IPS-15b (cell line): Measurements from ENCODE around the gene MMEL1.
"Not testable (repeated sequence)": the region's sequence is repeated elsewhere in the genome, so short reads cannot be mapped to it uniquely, and the experiment has no call there.

Source experiments
- H3K27me3 ChIP-seq: one replicate; pipeline ENCODE4 v1.6.1; 2013; ENCODE audit warnings: low read length; ENCODE audit not compliant: control insufficient read depth, insufficient read depth
- H3K36me3 ChIP-seq: one replicate; pipeline ENCODE4 v1.6.1; 2013; ENCODE audit warnings: low read length; ENCODE audit not compliant: control insufficient read depth, insufficient read depth
- H3K4me1 ChIP-seq: one replicate; pipeline ENCODE4 v1.6.1; 2013; ENCODE audit warnings: mild to moderate bottlenecking, low read length; ENCODE audit not compliant: control insufficient read depth, insufficient read depth
- H3K4me3 ChIP-seq: one replicate; pipeline ENCODE4 v1.5.1; 2013; ENCODE audit warnings: low read depth, low read length
- H3K9ac ChIP-seq: one replicate; pipeline ENCODE4 v1.6.1; 2013; ENCODE audit warnings: low read depth, mild to moderate bottlenecking, low read length
- H3K9me3 ChIP-seq: one replicate; pipeline ENCODE4 v1.6.1; 2013; ENCODE audit warnings: mild to moderate bottlenecking, low read length; ENCODE audit not compliant: control insufficient read depth, insufficient read depth

MMEL1 gene

GRCh38 chr1:2559509-2560298, 73.1 kb downstream of the MMEL1 start:
- Histone ChIP-seq H3K9ac (no peak overlapping the region), H3K27me3 (no peaks in the 10 kb centered on the region), H3K36me3 (no peaks in the 10 kb centered on the region), H3K4me1 (no peaks in the 10 kb centered on the region), H3K9me3 (no peaks in the 10 kb centered on the region), H3K4me3 (no peak overlapping the region)

GRCh38 chr1:2558861-2559260, 74.0 kb downstream of the MMEL1 start:
- H3K9me3 ChIP-seq: no peaks in the 10 kb centered on the region
- H3K4me1 ChIP-seq: no peaks in the 10 kb centered on the region
- H3K36me3 ChIP-seq: no peaks in the 10 kb centered on the region
- no peaks in the 10 kb centered on the region for H3K27me3 ChIP-seq
- no peak overlapping the region for H3K4me3 ChIP-seq
- no peak overlapping the region for H3K9ac ChIP-seq

DNA sequence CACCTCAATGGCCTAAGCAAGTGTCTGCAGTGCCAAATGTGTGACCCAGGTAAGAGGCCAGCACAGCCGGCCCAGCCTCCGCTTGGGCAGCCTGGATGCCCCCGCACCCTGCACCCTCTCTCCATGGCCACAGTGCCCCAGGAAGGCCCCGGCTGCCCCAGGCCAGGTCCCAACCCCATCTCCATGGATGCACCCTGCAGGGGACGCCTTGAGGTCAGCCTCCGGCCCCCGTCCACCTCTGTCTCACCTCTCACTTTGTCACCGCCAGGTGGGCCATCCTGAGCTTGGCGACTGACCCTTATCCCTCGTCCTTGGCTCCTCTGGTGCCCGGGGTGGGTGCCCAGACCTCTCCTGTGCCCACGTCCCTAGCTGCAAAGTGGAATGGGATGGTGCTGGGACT, 74.4 kb downstream of the MMEL1 start:
- Histone ChIP-seq H3K27me3 (no peaks in the 10 kb centered on the region), H3K4me3 (no peak overlapping the region), H3K4me1 (no peaks in the 10 kb centered on the region), H3K9me3 (no peaks in the 10 kb centered on the region), H3K9ac (no peak overlapping the region), H3K36me3 (no peaks in the 10 kb centered on the region)

GRCh38 chr1:2557482-2558400, 75.1 kb downstream of the MMEL1 start:
- H3K9me3 ChIP-seq: no peaks in the 10 kb centered on the region
- H3K4me1 ChIP-seq: no peaks in the 10 kb centered on the region
- H3K9ac ChIP-seq: no peak overlapping the region
- H3K27me3 ChIP-seq: no peaks in the 10 kb centered on the region
- no peaks in the 10 kb centered on the region for H3K36me3 ChIP-seq
- no peak overlapping the region for H3K4me3 ChIP-seq

GRCh38 chr1:2556678-2557481, 75.9 kb downstream of the MMEL1 start:
- Histone ChIP-seq H3K4me3 (no peak overlapping the region), H3K4me1 (no peaks in the 10 kb centered on the region), H3K9me3 (no peaks in the 10 kb centered on the region), H3K9ac (no peak overlapping the region), H3K36me3 (no peaks in the 10 kb centered on the region), H3K27me3 (no peaks in the 10 kb centered on the region)

GRCh38 chr1:2556277-2556677, 76.5 kb downstream of the MMEL1 start, which contains the start of gene TNFRSF14:
TNFRSF14 (plus strand) TSS chr1:2556371; CDS start chr1:2556665, 294 bp downstream.
- Histone ChIP-seq H3K36me3 (no peaks in the 10 kb centered on the region), H3K9me3 (no peaks in the 10 kb centered on the region), H3K4me3 (no peak within 1 kb of the TSS), H3K4me1 (no peaks in the 10 kb centered on the region), H3K27me3 (no peaks in the 10 kb centered on the region), H3K9ac (no peak within 1 kb of the TSS)

DNA sequence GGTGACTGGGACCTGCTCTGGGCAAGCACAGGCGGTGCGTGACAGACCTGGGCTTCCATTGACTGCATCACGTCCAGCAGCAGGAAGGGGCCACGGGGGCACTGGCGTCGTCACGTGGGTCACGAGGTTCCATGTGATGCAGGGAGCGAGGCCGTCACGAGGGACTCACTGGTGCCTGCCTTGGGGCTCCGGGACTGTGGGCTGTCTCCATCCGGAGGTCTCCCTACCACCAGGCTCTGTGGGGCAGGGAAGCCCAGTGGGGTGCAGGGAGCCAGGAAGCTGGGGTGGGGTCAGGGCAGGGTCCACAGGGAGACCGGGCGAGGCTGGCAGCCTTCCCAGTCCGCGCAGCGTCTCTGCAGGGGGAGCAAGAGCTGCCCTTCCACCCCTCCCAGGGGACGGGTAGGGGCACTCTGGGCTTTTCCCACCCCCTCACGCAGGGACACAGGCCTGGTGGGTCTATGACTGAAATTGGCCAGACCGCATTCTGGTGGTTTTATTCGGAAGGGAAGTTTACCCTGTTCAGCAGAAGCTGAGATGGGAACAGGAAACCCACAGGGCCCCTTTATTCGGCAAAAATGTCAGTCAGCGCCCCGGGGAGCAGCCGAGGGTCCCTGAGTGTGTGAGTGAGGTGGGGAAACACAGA, 77.1 kb downstream of the MMEL1 start:
- Histone ChIP-seq H3K9me3 (no peaks in the 10 kb centered on the region), H3K9ac (no peak overlapping the region), H3K4me1 (no peaks in the 10 kb centered on the region), H3K36me3 (no peaks in the 10 kb centered on the region), H3K27me3 (no peaks in the 10 kb centered on the region), H3K4me3 (no peak overlapping the region)

GRCh38 chr1:2554621-2555387, 78.0 kb downstream of the MMEL1 start:
- no peaks in the 10 kb centered on the region for H3K4me1 ChIP-seq
- no peak overlapping the region for H3K9ac ChIP-seq
- H3K4me3 ChIP-seq: no peak overlapping the region
- H3K9me3 ChIP-seq: no peaks in the 10 kb centered on the region
- no peaks in the 10 kb centered on the region for H3K27me3 ChIP-seq
- no peaks in the 10 kb centered on the region for H3K36me3 ChIP-seq

GRCh38 chr1:2553871-2554620, 78.8 kb downstream of the MMEL1 start:
- Histone ChIP-seq H3K4me1 (no peaks in the 10 kb centered on the region), H3K36me3 (no peaks in the 10 kb centered on the region), H3K27me3 (no peaks in the 10 kb centered on the region), H3K9me3 (no peaks in the 10 kb centered on the region), H3K9ac (no peak overlapping the region), H3K4me3 (no peak overlapping the region)

GRCh38 chr1:2553076-2553475, 79.7 kb downstream of the MMEL1 start:
- not testable (repeated sequence) for H3K27me3 ChIP-seq, H3K4me1 ChIP-seq, H3K9ac ChIP-seq

More at GRCh38 chr1:2553076-2553475, 79.7 kb downstream of the MMEL1 start:
- H3K4me3 ChIP-seq, H3K36me3 ChIP-seq, H3K9me3 ChIP-seq: not testable (repeated sequence)
